Activated naive CD4-positive, alpha-beta T cell treated with anti-CD3 and anti-CD28 coated beads, Interleukin-2, amount 50 U/mL, for 24 hours (primary cell): ENCODE results near the gene CHRM4.

Experiments used
- H3K27ac Mint-ChIP-seq: one replicate; pipeline ENCODE4 v1.8.0; 2021; ENCODE audit warnings: mild to moderate bottlenecking, mixed read lengths
- H3K27me3 Mint-ChIP-seq: one replicate; pipeline ENCODE4 v1.8.0; 2021; ENCODE audit warnings: mixed read lengths
- H3K36me3 Mint-ChIP-seq: one replicate; pipeline ENCODE4 v1.8.0; 2021; ENCODE audit warnings: mixed read lengths
- H3K4me1 Mint-ChIP-seq: one replicate; pipeline ENCODE4 v1.8.0; 2021; ENCODE audit warnings: mixed read lengths
- H3K4me3 Mint-ChIP-seq: one replicate; pipeline ENCODE4 v1.8.0; 2021; ENCODE audit warnings: mild to moderate bottlenecking, mixed read lengths
- H3K9me3 Mint-ChIP-seq: one replicate; pipeline ENCODE4 v1.8.0; 2021; ENCODE audit warnings: mixed read lengths

Gene CHRM4

GRCh38 chr11:46367916-46368267 lies 23.7 kb downstream of the CHRM4 start:
- no peaks in the 10 kb centered on the region for H3K27me3 Mint-ChIP-seq
- H3K9me3 Mint-ChIP-seq, result no peaks in the 10 kb centered on the region
- H3K27ac Mint-ChIP-seq, result no peak overlapping the region
- H3K4me3 Mint-ChIP-seq, result no peak overlapping the region
- no peaks in the 10 kb centered on the region for H3K36me3 Mint-ChIP-seq
- peaks cover 41% of the 10 kb centered on the region for H3K4me1 Mint-ChIP-seq

GRCh38 chr11:46367244-46367915 lies 24.2 kb downstream of the CHRM4 start:
- Mint-ChIP-seq H3K9me3 (no peaks in the 10 kb centered on the region), H3K4me1 (peaks cover 46% of the 10 kb centered on the region), H3K27me3 (no peaks in the 10 kb centered on the region), H3K4me3 (no peak overlapping the region), H3K36me3 (no peaks in the 10 kb centered on the region), H3K27ac (peak overlapping the region; percentile 41)

- no peaks in the 10 kb centered on the region for H3K36me3 Mint-ChIP-seq
- peaks cover 49% of the 10 kb centered on the region for H3K4me1 Mint-ChIP-seq
- H3K4me3 Mint-ChIP-seq, result no peak overlapping the region
- H3K9me3 Mint-ChIP-seq, result no peaks in the 10 kb centered on the region
- no peaks in the 10 kb centered on the region for H3K27me3 Mint-ChIP-seq
- H3K27ac Mint-ChIP-seq, result no peak overlapping the region
These were observed 24.9 kb downstream of the CHRM4 start for GRCh38 chr11:46366661-46367161.

GRCh38 chr11:46366260-46366659 lies 25.3 kb downstream of the CHRM4 start:
- H3K27ac Mint-ChIP-seq, result no peak overlapping the region
- H3K4me1 Mint-ChIP-seq, result peaks cover 50% of the 10 kb centered on the region

GRCh38 chr11:46364791-46365190 lies 26.8 kb downstream of the CHRM4 start:
- H3K9me3 Mint-ChIP-seq, result no peaks in the 10 kb centered on the region
- no peaks in the 10 kb centered on the region for H3K27me3 Mint-ChIP-seq
- no peaks in the 10 kb centered on the region for H3K36me3 Mint-ChIP-seq
- peaks cover 64% of the 10 kb centered on the region for H3K4me1 Mint-ChIP-seq
- H3K27ac Mint-ChIP-seq, result peak overlapping the region; percentile 61
- H3K4me3 Mint-ChIP-seq, result no peak overlapping the region

More at GRCh38 chr11:46366260-46366659, 25.3 kb downstream of the CHRM4 start:
- Mint-ChIP-seq H3K9me3 (no peaks in the 10 kb centered on the region), H3K36me3 (no peaks in the 10 kb centered on the region), H3K27me3 (no peaks in the 10 kb centered on the region), H3K4me3 (no peak overlapping the region)

- Mint-ChIP-seq H3K4me3 (no peak overlapping the region), H3K9me3 (no peaks in the 10 kb centered on the region), H3K36me3 (no peaks in the 10 kb centered on the region), H3K27ac (peak overlapping the region; percentile 5), H3K4me1 (peaks cover 61% of the 10 kb centered on the region), H3K27me3 (no peaks in the 10 kb centered on the region)
These were observed 27.5 kb downstream of the CHRM4 start for GRCh38 chr11:46364056-46364455.

- Mint-ChIP-seq H3K4me3 (no peak overlapping the region), H3K9me3 (no peaks in the 10 kb centered on the region), H3K4me1 (peaks cover 59% of the 10 kb centered on the region), H3K27ac (no peak overlapping the region), H3K27me3 (no peaks in the 10 kb centered on the region), H3K36me3 (no peaks in the 10 kb centered on the region)
These were observed 28.0 kb downstream of the CHRM4 start for GRCh38 chr11:46363455-46364005.

GRCh38 chr11:46363031-46363407 lies 28.6 kb downstream of the CHRM4 start:
- H3K4me1 Mint-ChIP-seq, result peaks cover 58% of the 10 kb centered on the region
- H3K27me3 Mint-ChIP-seq, result no peaks in the 10 kb centered on the region
- H3K4me3 Mint-ChIP-seq, result peak overlapping the region; percentile 39
- no peaks in the 10 kb centered on the region for H3K36me3 Mint-ChIP-seq
- H3K27ac Mint-ChIP-seq, result peak overlapping the region; percentile 82
- H3K9me3 Mint-ChIP-seq, result no peaks in the 10 kb centered on the region

GRCh38 chr11:46362156-46363030 lies 29.2 kb downstream of the CHRM4 start:
- H3K36me3 Mint-ChIP-seq, result no peaks in the 10 kb centered on the region
- no peaks in the 10 kb centered on the region for H3K27me3 Mint-ChIP-seq
- peak overlapping the region; percentile 82 for H3K27ac Mint-ChIP-seq
- no peaks in the 10 kb centered on the region for H3K9me3 Mint-ChIP-seq
- H3K4me3 Mint-ChIP-seq, result peak overlapping the region; percentile 39
- H3K4me1 Mint-ChIP-seq, result peaks cover 64% of the 10 kb centered on the region

- Mint-ChIP-seq H3K36me3 (peaks cover 4% of the 10 kb centered on the region), H3K9me3 (no peaks in the 10 kb centered on the region), H3K4me3 (peak overlapping the region; percentile 86), H3K27ac (peak overlapping the region; percentile 97), H3K27me3 (no peaks in the 10 kb centered on the region), H3K4me1 (peaks cover 66% of the 10 kb centered on the region)
These were observed 30.1 kb downstream of the CHRM4 start for GRCh38 chr11:46361283-46362155.

GRCh38 chr11:46360878-46361277 lies 30.7 kb downstream of the CHRM4 start:
- peaks cover 71% of the 10 kb centered on the region for H3K4me1 Mint-ChIP-seq
- peaks cover 4% of the 10 kb centered on the region for H3K36me3 Mint-ChIP-seq
- H3K4me3 Mint-ChIP-seq, result peak overlapping the region; percentile 86
- no peaks in the 10 kb centered on the region for H3K9me3 Mint-ChIP-seq
- H3K27ac Mint-ChIP-seq, result peak overlapping the region; percentile 97
- H3K27me3 Mint-ChIP-seq, result no peaks in the 10 kb centered on the region

- Mint-ChIP-seq H3K27ac (no peak overlapping the region), H3K4me1 (peaks cover 69% of the 10 kb centered on the region), H3K9me3 (no peaks in the 10 kb centered on the region), H3K36me3 (peaks cover 4% of the 10 kb centered on the region), H3K27me3 (no peaks in the 10 kb centered on the region), H3K4me3 (no peak overlapping the region)
These were observed 31.6 kb downstream of the CHRM4 start for GRCh38 chr11:46359953-46360352.

- Mint-ChIP-seq H3K4me1 (peaks cover 75% of the 10 kb centered on the region), H3K4me3 (no peak overlapping the region), H3K9me3 (no peaks in the 10 kb centered on the region), H3K36me3 (peaks cover 4% of the 10 kb centered on the region), H3K27ac (peak overlapping the region; percentile 73), H3K27me3 (no peaks in the 10 kb centered on the region)
These were observed 34.1 kb downstream of the CHRM4 start for GRCh38 chr11:46357483-46357936.

GRCh38 chr11:46356924-46357482 lies 34.6 kb downstream of the CHRM4 start:
- peaks cover 4% of the 10 kb centered on the region for H3K36me3 Mint-ChIP-seq
- H3K9me3 Mint-ChIP-seq, result no peaks in the 10 kb centered on the region
- H3K27me3 Mint-ChIP-seq, result no peaks in the 10 kb centered on the region
- H3K27ac Mint-ChIP-seq, result peak overlapping the region; percentile 91
- H3K4me3 Mint-ChIP-seq, result no peak overlapping the region
- peaks cover 73% of the 10 kb centered on the region for H3K4me1 Mint-ChIP-seq

GRCh38 chr11:46353698-46354097 lies 37.9 kb downstream of the CHRM4 start:
- Mint-ChIP-seq H3K4me3 (peak overlapping the region; percentile 85), H3K9me3 (no peaks in the 10 kb centered on the region), H3K27ac (peak overlapping the region; percentile 74), H3K4me1 (peaks cover 90% of the 10 kb centered on the region), H3K36me3 (peaks cover 4% of the 10 kb centered on the region), H3K27me3 (no peaks in the 10 kb centered on the region)
